HEK293 (cell line): ENCODE data around the gene ESRRA.
A peak's percentile ranks its signal among the peaks of the same experiment; 100 is the strongest.

Experiments used
- CTCF ChIA-PET: fragments of 350-600 bp; formaldehyde crosslinking; extraction: SDS; loops from one replicate; lab custom pipeline; 2021; ENCODE audit warnings: antibody characterized with exemption; lab: Yijun Ruan, JAX
- POLR2A ChIA-PET: fragments of 300-600 bp; formaldehyde crosslinking; extraction: SDS; loops from one replicate; lab custom pipeline; 2020; ENCODE audit warnings: antibody characterized with exemption, inconsistent platforms; lab: Yijun Ruan, JAX
- H3K27ac ChIP-seq: fragments of 200-500 bp; sonication (Bioruptor generic); 2 replicates; pipeline ENCODE4 v1.5.1; 2014; ENCODE audit warnings: low read depth, low read length, control low read depth, inconsistent platforms; ENCODE audit errors: extremely low read depth
- H3K36me3 ChIP-seq, 2 experiments: fragments of 200-500 bp in 1 of 2; sonication (Bioruptor generic) in 1 of 2; 1 replicate in 1 of 2; 2 replicates in 1 of 2; pipeline ENCODE4 v1.5.1; 2014 to 2017; ENCODE audit warnings: inconsistent platforms in 2 of 2, low read length in 2 of 2; ENCODE audit not compliant: control insufficient read depth in 2 of 2, insufficient read depth in 1 of 2
- H3K4me1 ChIP-seq: fragments of 200-500 bp; sonication (Bioruptor generic); 2 replicates; pipeline ENCODE4 v1.5.1; 2014; ENCODE audit warnings: mild to moderate bottlenecking, low read length, inconsistent platforms; ENCODE audit not compliant: control insufficient read depth, insufficient read depth
- H3K4me3 ChIP-seq: 2 replicates; pipeline ENCODE4 v1.5.1; 2011; ENCODE audit warnings: low read depth, mild to moderate bottlenecking, control low read depth, low read length, moderate library complexity
- H3K9me3 ChIP-seq: fragments of 200-500 bp; sonication (Bioruptor generic); 2 replicates; pipeline ENCODE4 v1.5.1; 2014; ENCODE audit warnings: low read depth, low read length, inconsistent platforms; ENCODE audit not compliant: control insufficient read depth, insufficient read depth
- EGR2 ChIP-seq: fragments of 450-650 bp; formaldehyde crosslinking; IDR thresholded peaks from 2 replicates; pipeline ENCODE4 v1.5.1; 2016; ENCODE audit warnings: low read depth, missing biosample characterization, missing genetic modification characterization
- GFI1B ChIP-seq: fragments of 450-650 bp; formaldehyde crosslinking; IDR thresholded peaks from 2 replicates; pipeline ENCODE4 v1.5.1; 2016; ENCODE audit warnings: missing biosample characterization, missing genetic modification characterization
- GLI4 ChIP-seq: fragments of 450-650 bp; formaldehyde crosslinking; IDR thresholded peaks from 2 replicates; pipeline ENCODE4 v1.5.1; 2016; ENCODE audit warnings: missing biosample characterization, missing genetic modification characterization
- GLIS1 ChIP-seq: fragments of 450-650 bp; formaldehyde crosslinking; IDR thresholded peaks from 2 replicates; pipeline ENCODE4 v1.5.1; 2016; ENCODE audit warnings: missing biosample characterization, missing genetic modification characterization
- ZBTB8A ChIP-seq: fragments of 450-650 bp; formaldehyde crosslinking; IDR thresholded peaks from 2 replicates; pipeline ENCODE4 v1.5.1; 2016; ENCODE audit warnings: missing biosample characterization, missing genetic modification characterization
- ZNF112 ChIP-seq: fragments of 450-650 bp; formaldehyde crosslinking; IDR thresholded peaks from 2 replicates; pipeline ENCODE4 v1.5.0; 2017; ENCODE audit warnings: missing biosample characterization, missing genetic modification characterization
- ZNF16 ChIP-seq: fragments of 450-650 bp; formaldehyde crosslinking; IDR thresholded peaks from 2 replicates; pipeline ENCODE4 v1.5.1; 2016; ENCODE audit warnings: low read depth, missing biosample characterization, missing genetic modification characterization
- ZNF221 ChIP-seq: fragments of 450-650 bp; formaldehyde crosslinking; IDR thresholded peaks from 2 replicates; pipeline ENCODE4 v1.5.1; 2017; ENCODE audit warnings: missing biosample characterization, missing genetic modification characterization, borderline replicate concordance
- ZNF302 ChIP-seq: fragments of 450-650 bp; formaldehyde crosslinking; IDR thresholded peaks from 2 replicates; pipeline ENCODE4 v1.5.1; 2016; ENCODE audit warnings: missing biosample characterization, missing genetic modification characterization, low read depth
- ZNF335 ChIP-seq: fragments of 450-650 bp; formaldehyde crosslinking; conservative IDR thresholded peaks from 2 replicates; pipeline ENCODE4 v1.5.1; 2016; ENCODE audit warnings: missing biosample characterization, missing genetic modification characterization
- ZNF600 ChIP-seq: fragments of 450-650 bp; formaldehyde crosslinking; IDR thresholded peaks from 2 replicates; pipeline ENCODE4 v1.5.1; 2016; ENCODE audit warnings: missing biosample characterization, missing genetic modification characterization
- ZNF621 ChIP-seq: fragments of 450-650 bp; formaldehyde crosslinking; IDR thresholded peaks from 2 replicates; pipeline ENCODE4 v1.5.1; 2017; ENCODE audit warnings: missing biosample characterization, missing genetic modification characterization
- ZSCAN23 ChIP-seq: fragments of 450-650 bp; formaldehyde crosslinking; IDR thresholded peaks from 2 replicates; pipeline ENCODE4 v1.5.1; 2016; ENCODE audit warnings: missing biosample characterization, missing genetic modification characterization
- TF ChIP-seq, protein P1 (sequence below): fragments of 450-650 bp; formaldehyde crosslinking; IDR thresholded peaks from 2 replicates; pipeline ENCODE4 v1.5.1; 2016; ENCODE audit warnings: missing biosample characterization, missing genetic modification characterization, low read depth
- TF ChIP-seq, protein P2 (sequence below): fragments of 450-650 bp; formaldehyde crosslinking; IDR thresholded peaks from 2 replicates; pipeline ENCODE4 v1.5.1; 2017; ENCODE audit warnings: missing biosample characterization, mild to moderate bottlenecking, missing genetic modification characterization, moderate library complexity
- TF ChIP-seq, protein P3 (sequence below): fragments of 450-650 bp; formaldehyde crosslinking; IDR thresholded peaks from 2 replicates; pipeline ENCODE4 v1.5.1; 2016; ENCODE audit warnings: missing biosample characterization, missing genetic modification characterization
- TF ChIP-seq, protein P4 (sequence below): fragments of 450-650 bp; formaldehyde crosslinking; optimal IDR thresholded peaks from 2 replicates; pipeline ENCODE3; 2016; ENCODE audit warnings: missing biosample characterization, mild to moderate bottlenecking, missing genetic modification characterization
- TF ChIP-seq, protein P5 (sequence below): fragments of 450-650 bp; IDR thresholded peaks from 2 replicates; pipeline ENCODE4 v1.5.1; 2018; ENCODE audit warnings: missing biosample characterization, missing genetic modification characterization
- TF ChIP-seq, protein P6 (sequence below): fragments of 450-650 bp; formaldehyde crosslinking; IDR thresholded peaks from 2 replicates; pipeline ENCODE4 v1.5.1; 2016; ENCODE audit warnings: missing biosample characterization, missing genetic modification characterization
- TF ChIP-seq, protein P7 (sequence below): fragments of 450-650 bp; formaldehyde crosslinking; IDR thresholded peaks from 2 replicates; pipeline ENCODE4 v1.5.1; 2016; ENCODE audit warnings: missing biosample characterization, missing genetic modification characterization, borderline replicate concordance
- TF ChIP-seq, protein P8 (sequence below): fragments of 450-650 bp; formaldehyde crosslinking; IDR thresholded peaks from 2 replicates; pipeline ENCODE4; 2016; ENCODE audit warnings: missing biosample characterization, missing genetic modification characterization

Gene ESRRA

DNA sequence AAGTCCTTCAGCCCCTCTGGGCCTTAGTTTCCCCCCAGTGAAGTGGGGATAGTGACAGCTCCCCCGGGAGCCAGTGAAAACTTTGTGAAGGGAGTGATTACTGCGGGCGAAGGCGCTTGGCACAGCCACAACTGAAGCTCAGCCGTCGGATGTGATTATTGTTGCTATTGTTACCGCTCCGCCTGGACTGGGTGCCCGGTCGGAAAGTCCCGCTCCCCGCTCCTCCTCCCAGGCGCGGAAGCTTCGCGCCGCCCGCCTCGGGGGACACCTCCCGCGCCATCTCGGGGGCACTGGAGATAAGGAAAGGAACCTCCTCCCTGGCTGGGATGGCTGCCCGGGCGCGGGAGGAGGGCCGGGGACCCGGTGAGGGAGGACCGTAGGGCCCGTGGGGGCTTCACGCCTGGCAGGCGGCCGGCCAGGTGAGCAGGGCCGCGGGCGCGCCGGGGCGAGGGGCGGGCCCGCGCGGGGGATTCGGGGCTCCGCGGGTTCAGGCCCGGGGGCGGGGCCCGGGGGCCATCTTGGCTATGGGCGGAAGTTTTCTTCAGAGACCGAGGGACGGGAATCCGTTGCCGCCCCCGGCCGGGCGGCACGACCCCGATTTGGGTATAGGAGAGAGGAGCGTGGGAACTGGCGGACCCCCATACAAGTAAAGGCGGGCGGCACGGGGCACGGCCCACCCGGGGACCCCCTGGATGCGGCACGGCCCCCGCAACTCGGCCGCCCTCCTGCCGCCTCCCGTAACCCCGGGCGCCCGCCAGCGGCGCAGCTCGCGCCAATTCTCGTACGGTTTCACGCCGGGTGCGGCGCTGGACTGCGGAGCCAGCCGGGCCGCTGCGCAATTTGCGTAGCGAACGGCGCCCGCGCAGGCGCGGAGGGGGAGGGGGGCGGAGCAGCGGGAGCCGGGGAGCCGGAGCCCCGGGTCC is 20.1 kb upstream of the ESRRA start, which contains the start of gene GPR137:
Gene GPR137 (plus strand): TSS at position 887 of the 923 bp plus-strand sequence. CDS start 677 bp downstream, outside the sequence.
- POLR2A ChIA-PET, result interaction anchor here (0.6 to 3.5 kb wide), 15 partner anchors 10 to 104 kb away, joined by 3 to 41 read pairs (median 5); partner anchors contain the start of genes DNAJC4, ESRRA, FKBP2 and PRDX5
- Histone ChIP-seq H3K4me1 (no peaks in the 10 kb centered on the region; the same call in 1 of the 2 replicates), H3K36me3 (peaks cover 9 to 48% of the 10 kb centered on the region in 2 experiments; a peak in 2 of 3 replicates), H3K4me3 (peak within 1 kb of the TSS; percentile 82), H3K9me3 (no peaks in the 10 kb centered on the region), H3K27ac (peak within 1 kb of the TSS; percentile 75)
- CTCF ChIA-PET, result interaction anchor here (0.6 to 1.8 kb wide), 9 partner anchors 10 to 133 kb away, joined by 3 to 9 read pairs (median 5); partner anchors contain the start of genes CATSPERZ and PLCB3
- TF ChIP-seq, protein P1, sequence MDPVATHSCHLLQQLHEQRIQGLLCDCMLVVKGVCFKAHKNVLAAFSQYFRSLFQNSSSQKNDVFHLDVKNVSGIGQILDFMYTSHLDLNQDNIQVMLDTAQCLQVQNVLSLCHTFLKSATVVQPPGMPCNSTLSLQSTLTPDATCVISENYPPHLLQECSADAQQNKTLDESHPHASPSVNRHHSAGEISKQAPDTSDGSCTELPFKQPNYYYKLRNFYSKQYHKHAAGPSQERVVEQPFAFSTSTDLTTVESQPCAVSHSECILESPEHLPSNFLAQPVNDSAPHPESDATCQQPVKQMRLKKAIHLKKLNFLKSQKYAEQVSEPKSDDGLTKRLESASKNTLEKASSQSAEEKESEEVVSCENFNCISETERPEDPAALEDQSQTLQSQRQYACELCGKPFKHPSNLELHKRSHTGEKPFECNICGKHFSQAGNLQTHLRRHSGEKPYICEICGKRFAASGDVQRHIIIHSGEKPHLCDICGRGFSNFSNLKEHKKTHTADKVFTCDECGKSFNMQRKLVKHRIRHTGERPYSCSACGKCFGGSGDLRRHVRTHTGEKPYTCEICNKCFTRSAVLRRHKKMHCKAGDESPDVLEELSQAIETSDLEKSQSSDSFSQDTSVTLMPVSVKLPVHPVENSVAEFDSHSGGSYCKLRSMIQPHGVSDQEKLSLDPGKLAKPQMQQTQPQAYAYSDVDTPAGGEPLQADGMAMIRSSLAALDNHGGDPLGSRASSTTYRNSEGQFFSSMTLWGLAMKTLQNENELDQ (tag by site-specific recombination), result no peak
- TF ChIP-seq ZNF621 (tag by site-specific recombination) (no peak), ZNF221 (no peak), EGR2 (tag by site-specific recombination) (0 out of 2 replicates have a peak, but pooled peaks have one; percentile 19), GLIS1 (peak; percentile 10; the same call in 1 of the 2 replicates), GLI4 (no peak), ZSCAN23 (no peak), ZNF335 (tag by site-specific recombination) (peak; percentile 11), ZNF16 (tag by site-specific recombination) (no peak), ZBTB8A (peak; percentile 65), GFI1B (tag by site-specific recombination) (no peak), ZNF600 (tag by site-specific recombination) (0 out of 2 replicates have a peak, but pooled peaks have one; percentile 4), ZNF112 (tag by site-specific recombination) (no peak), ZNF302 (tag by site-specific recombination) (no peak)
- TF ChIP-seq, protein P2, sequence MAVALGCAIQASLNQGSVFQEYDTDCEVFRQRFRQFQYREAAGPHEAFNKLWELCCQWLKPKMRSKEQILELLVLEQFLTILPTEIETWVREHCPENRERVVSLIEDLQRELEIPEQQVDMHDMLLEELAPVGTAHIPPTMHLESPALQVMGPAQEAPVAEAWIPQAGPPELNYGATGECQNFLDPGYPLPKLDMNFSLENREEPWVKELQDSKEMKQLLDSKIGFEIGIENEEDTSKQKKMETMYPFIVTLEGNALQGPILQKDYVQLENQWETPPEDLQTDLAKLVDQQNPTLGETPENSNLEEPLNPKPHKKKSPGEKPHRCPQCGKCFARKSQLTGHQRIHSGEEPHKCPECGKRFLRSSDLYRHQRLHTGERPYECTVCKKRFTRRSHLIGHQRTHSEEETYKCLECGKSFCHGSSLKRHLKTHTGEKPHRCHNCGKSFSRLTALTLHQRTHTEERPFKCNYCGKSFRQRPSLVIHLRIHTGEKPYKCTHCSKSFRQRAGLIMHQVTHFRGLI, result 0 out of 2 replicates have a peak, but pooled peaks have one; percentile 34
- TF ChIP-seq, protein P3, sequence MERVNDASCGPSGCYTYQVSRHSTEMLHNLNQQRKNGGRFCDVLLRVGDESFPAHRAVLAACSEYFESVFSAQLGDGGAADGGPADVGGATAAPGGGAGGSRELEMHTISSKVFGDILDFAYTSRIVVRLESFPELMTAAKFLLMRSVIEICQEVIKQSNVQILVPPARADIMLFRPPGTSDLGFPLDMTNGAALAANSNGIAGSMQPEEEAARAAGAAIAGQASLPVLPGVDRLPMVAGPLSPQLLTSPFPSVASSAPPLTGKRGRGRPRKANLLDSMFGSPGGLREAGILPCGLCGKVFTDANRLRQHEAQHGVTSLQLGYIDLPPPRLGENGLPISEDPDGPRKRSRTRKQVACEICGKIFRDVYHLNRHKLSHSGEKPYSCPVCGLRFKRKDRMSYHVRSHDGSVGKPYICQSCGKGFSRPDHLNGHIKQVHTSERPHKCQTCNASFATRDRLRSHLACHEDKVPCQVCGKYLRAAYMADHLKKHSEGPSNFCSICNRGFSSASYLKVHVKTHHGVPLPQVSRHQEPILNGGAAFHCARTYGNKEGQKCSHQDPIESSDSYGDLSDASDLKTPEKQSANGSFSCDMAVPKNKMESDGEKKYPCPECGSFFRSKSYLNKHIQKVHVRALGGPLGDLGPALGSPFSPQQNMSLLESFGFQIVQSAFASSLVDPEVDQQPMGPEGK (tag by site-specific recombination), result peak; percentile 71
- TF ChIP-seq, protein P4, sequence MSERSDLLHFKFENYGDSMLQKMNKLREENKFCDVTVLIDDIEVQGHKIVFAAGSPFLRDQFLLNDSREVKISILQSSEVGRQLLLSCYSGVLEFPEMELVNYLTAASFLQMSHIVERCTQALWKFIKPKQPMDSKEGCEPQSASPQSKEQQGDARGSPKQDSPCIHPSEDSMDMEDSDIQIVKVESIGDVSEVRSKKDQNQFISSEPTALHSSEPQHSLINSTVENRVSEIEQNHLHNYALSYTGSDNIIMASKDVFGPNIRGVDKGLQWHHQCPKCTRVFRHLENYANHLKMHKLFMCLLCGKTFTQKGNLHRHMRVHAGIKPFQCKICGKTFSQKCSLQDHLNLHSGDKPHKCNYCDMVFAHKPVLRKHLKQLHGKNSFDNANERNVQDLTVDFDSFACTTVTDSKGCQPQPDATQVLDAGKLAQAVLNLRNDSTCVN, result peak; percentile 65
- TF ChIP-seq, protein P5, sequence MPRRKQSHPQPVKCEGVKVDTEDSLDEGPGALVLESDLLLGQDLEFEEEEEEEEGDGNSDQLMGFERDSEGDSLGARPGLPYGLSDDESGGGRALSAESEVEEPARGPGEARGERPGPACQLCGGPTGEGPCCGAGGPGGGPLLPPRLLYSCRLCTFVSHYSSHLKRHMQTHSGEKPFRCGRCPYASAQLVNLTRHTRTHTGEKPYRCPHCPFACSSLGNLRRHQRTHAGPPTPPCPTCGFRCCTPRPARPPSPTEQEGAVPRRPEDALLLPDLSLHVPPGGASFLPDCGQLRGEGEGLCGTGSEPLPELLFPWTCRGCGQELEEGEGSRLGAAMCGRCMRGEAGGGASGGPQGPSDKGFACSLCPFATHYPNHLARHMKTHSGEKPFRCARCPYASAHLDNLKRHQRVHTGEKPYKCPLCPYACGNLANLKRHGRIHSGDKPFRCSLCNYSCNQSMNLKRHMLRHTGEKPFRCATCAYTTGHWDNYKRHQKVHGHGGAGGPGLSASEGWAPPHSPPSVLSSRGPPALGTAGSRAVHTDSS, result 0 out of 2 replicates have a peak, but pooled peaks have one; percentile 11
- TF ChIP-seq, protein P6, sequence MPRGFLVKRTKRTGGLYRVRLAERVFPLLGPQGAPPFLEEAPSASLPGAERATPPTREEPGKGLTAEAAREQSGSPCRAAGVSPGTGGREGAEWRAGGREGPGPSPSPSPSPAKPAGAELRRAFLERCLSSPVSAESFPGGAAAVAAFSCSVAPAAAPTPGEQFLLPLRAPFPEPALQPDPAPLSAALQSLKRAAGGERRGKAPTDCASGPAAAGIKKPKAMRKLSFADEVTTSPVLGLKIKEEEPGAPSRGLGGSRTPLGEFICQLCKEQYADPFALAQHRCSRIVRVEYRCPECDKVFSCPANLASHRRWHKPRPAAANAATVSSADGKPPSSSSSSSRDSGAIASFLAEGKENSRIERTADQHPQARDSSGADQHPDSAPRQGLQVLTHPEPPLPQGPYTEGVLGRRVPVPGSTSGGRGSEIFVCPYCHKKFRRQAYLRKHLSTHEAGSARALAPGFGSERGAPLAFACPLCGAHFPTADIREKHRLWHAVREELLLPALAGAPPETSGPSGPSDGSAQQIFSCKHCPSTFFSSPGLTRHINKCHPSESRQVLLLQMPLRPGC (tag by site-specific recombination), result 0 out of 2 replicates have a peak, but pooled peaks have one; percentile 26
- TF ChIP-seq, protein P7, sequence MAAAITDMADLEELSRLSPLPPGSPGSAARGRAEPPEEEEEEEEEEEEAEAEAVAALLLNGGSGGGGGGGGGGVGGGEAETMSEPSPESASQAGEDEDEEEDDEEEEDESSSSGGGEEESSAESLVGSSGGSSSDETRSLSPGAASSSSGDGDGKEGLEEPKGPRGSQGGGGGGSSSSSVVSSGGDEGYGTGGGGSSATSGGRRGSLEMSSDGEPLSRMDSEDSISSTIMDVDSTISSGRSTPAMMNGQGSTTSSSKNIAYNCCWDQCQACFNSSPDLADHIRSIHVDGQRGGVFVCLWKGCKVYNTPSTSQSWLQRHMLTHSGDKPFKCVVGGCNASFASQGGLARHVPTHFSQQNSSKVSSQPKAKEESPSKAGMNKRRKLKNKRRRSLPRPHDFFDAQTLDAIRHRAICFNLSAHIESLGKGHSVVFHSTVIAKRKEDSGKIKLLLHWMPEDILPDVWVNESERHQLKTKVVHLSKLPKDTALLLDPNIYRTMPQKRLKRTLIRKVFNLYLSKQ (tag by site-specific recombination), result no peak
- TF ChIP-seq, protein P8, sequence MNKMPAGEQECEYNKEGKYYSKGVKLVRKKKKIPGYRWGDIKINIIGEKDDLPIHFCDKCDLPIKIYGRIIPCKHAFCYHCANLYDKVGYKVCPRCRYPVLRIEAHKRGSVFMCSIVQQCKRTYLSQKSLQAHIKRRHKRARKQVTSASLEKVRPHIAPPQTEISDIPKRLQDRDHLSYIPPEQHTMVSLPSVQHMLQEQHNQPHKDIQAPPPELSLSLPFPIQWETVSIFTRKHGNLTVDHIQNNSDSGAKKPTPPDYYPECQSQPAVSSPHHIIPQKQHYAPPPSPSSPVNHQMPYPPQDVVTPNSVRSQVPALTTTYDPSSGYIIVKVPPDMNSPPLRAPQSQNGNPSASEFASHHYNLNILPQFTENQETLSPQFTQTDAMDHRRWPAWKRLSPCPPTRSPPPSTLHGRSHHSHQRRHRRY (tag by site-specific recombination), result no peak
